ENCODE measurements around the gene TGFBR3. TPM values are rescaled to one million over a fixed set of nuclear protein-coding genes. Genes with fewer than 3 reads are reported as not detected.

Gene TGFBR3
- total RNA-seq, 1 experiment from 2014 or later, result 12.2 TPM

DNA sequence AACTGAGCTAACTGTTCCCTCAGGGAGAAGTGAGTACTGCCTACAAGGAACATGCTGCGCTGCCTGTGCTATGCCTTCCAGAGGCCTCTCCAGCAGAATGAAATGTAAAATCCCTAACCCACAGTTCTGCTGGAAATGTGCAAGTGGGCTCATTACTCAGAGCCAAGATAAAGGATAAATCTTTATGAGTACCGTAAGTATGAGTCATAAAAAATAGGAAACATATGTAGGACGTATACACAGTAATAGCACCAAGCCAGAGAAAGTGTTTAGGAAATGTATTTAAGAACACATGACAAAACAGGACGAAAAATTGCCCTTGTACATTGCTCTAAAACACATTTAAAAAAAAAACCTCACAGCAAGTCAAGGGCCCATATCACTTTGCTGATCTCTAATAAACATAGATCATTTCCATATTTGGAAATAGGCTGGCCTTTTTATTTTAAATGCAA, 104.6 kb downstream of the TGFBR3 start:
- no TSS peak for BruUV-seq (replicated peaks)
- no peaks in the 10 kb centered on the region for H3K36me3 Mint-ChIP-seq (ENCODE audit: insufficient read depth, unreplicated experiment)
- H3K4me1 Mint-ChIP-seq (ENCODE audit: low read depth, unreplicated experiment), result no peaks in the 10 kb centered on the region
- Histone ChIP-seq H3K9me3 (no peaks in the 10 kb centered on the region), H3K4me1 (no peaks in the 10 kb centered on the region), H3K36me3 (ENCODE audit: control insufficient read depth, insufficient read depth, low read length) (no peaks in the 10 kb centered on the region; the same call in 1 of the 2 replicates), H3K4me3 (ENCODE audit: low read depth, low read length) (no peak overlapping the region), H3K27me3 (replicated peaks; ENCODE audit: control insufficient read depth, insufficient read depth, low read length) (no peaks in the 10 kb centered on the region)
- ChIA-PET CTCF (no interaction called here), POLR2A (no interaction called here)
- no peaks in the 10 kb centered on the region for H3K27me3 Mint-ChIP-seq (ENCODE audit: insufficient read depth, unreplicated experiment)
- TF ChIP-seq, protein P1, sequence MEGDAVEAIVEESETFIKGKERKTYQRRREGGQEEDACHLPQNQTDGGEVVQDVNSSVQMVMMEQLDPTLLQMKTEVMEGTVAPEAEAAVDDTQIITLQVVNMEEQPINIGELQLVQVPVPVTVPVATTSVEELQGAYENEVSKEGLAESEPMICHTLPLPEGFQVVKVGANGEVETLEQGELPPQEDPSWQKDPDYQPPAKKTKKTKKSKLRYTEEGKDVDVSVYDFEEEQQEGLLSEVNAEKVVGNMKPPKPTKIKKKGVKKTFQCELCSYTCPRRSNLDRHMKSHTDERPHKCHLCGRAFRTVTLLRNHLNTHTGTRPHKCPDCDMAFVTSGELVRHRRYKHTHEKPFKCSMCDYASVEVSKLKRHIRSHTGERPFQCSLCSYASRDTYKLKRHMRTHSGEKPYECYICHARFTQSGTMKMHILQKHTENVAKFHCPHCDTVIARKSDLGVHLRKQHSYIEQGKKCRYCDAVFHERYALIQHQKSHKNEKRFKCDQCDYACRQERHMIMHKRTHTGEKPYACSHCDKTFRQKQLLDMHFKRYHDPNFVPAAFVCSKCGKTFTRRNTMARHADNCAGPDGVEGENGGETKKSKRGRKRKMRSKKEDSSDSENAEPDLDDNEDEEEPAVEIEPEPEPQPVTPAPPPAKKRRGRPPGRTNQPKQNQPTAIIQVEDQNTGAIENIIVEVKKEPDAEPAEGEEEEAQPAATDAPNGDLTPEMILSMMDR (IDR thresholded peaks at IDR 0.05; ENCODE audit: insufficient read depth in 1 of 2, low read depth in 1 of 2, low read length in 1 of 2, severe bottlenecking in 1 of 2, unreplicated experiment in 1 of 2), result no peak
- no peak for DNase-seq
- no peak overlapping the region for H3K27ac Mint-ChIP-seq (ENCODE audit: unreplicated experiment)
- H3K9me3 Mint-ChIP-seq (ENCODE audit: unreplicated experiment), result no peaks in the 10 kb centered on the region
- intact Hi-C loops (cut with micrococcal nuclease; ENCODE audit: unreplicated experiment), result no loop called here
- no peak overlapping the region for H3K4me3 Mint-ChIP-seq (ENCODE audit: unreplicated experiment)

DNA sequence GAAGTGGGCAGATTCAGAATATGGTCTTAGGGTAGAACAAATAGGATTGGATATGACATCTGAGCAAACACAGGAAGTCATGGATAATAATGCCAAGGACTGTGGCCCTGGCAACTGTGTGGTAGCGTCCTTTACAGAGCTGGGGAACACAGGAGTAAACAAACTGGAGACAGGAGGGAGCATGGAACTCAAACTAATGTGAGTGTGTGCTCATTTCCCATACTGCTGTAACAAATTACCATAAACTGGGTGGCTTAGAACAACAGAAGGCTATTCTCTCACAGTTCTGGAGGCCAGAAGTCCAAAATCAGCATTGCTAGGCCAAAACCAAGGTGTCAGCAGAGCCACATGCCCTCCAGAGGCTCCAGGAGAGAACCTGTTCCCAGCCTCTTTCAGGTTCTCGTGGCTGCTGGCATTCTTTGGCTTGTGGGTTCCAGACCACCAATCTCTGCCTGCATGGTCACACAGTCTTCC, 106.4 kb downstream of the TGFBR3 start:
- ChIA-PET POLR2A (no interaction called here), CTCF (no interaction called here)
- H3K4me1 Mint-ChIP-seq (ENCODE audit: low read depth, unreplicated experiment), result peaks cover 7% of the 10 kb centered on the region
- no peaks in the 10 kb centered on the region for H3K4me1 ChIP-seq
- TF ChIP-seq, protein P1 (IDR thresholded peaks at IDR 0.05; ENCODE audit: insufficient read depth in 1 of 2, low read depth in 1 of 2, low read length in 1 of 2, severe bottlenecking in 1 of 2, unreplicated experiment in 1 of 2), result no peak
- no peak overlapping the region for H3K4me3 Mint-ChIP-seq (ENCODE audit: unreplicated experiment)
- H3K9me3 ChIP-seq, result no peaks in the 10 kb centered on the region
- no peak for DNase-seq
- peaks cover 8% of the 10 kb centered on the region for H3K9me3 Mint-ChIP-seq (ENCODE audit: unreplicated experiment)
- no peak overlapping the region for H3K27ac Mint-ChIP-seq (ENCODE audit: unreplicated experiment)
- no peaks in the 10 kb centered on the region for H3K27me3 ChIP-seq (replicated peaks; ENCODE audit: control insufficient read depth, insufficient read depth, low read length)
- no peaks in the 10 kb centered on the region for H3K36me3 Mint-ChIP-seq (ENCODE audit: insufficient read depth, unreplicated experiment)
- H3K36me3 ChIP-seq (ENCODE audit: control insufficient read depth, insufficient read depth, low read length), result no peaks in the 10 kb centered on the region; the same call in 1 of the 2 replicates
- H3K27me3 Mint-ChIP-seq (ENCODE audit: insufficient read depth, unreplicated experiment), result no peaks in the 10 kb centered on the region
- no TSS peak for BruUV-seq (replicated peaks)
- no peak overlapping the region for H3K4me3 ChIP-seq (ENCODE audit: low read depth, low read length)
- intact Hi-C loops (cut with micrococcal nuclease; ENCODE audit: unreplicated experiment), result no loop called here

DNA sequence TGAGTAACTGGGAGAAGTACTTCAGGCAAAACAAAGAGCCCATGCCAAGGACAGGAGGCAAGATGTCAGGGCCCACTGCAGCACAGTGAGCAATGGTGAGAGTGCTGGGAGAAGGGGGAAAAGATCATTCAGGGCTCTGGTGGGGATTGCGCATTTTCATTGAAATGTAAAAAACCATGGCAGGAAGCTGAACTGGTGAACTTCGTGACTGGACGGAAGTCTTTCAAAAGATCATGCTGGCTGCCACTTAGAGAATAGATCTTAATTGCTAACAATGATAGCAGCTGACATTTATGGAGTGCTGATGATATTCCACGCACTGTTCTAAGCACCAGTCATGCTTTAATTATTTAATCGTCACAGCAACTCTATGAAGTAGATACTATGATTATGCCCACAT, 107.0 kb downstream of the TGFBR3 start:
- Mint-ChIP-seq H3K27me3 (ENCODE audit: insufficient read depth, unreplicated experiment) (no peaks in the 10 kb centered on the region), H3K9me3 (ENCODE audit: unreplicated experiment) (peaks cover 8% of the 10 kb centered on the region), H3K4me1 (ENCODE audit: low read depth, unreplicated experiment) (peaks cover 7% of the 10 kb centered on the region), H3K36me3 (ENCODE audit: insufficient read depth, unreplicated experiment) (no peaks in the 10 kb centered on the region), H3K4me3 (ENCODE audit: unreplicated experiment) (no peak overlapping the region), H3K27ac (ENCODE audit: unreplicated experiment) (no peak overlapping the region)
- TF ChIP-seq, protein P1 (IDR thresholded peaks at IDR 0.05; ENCODE audit: insufficient read depth in 1 of 2, low read depth in 1 of 2, low read length in 1 of 2, severe bottlenecking in 1 of 2, unreplicated experiment in 1 of 2), result no peak
- Histone ChIP-seq H3K4me1 (no peaks in the 10 kb centered on the region), H3K4me3 (ENCODE audit: low read depth, low read length) (no peak overlapping the region), H3K27me3 (replicated peaks; ENCODE audit: control insufficient read depth, insufficient read depth, low read length) (no peaks in the 10 kb centered on the region), H3K9me3 (no peaks in the 10 kb centered on the region), H3K36me3 (ENCODE audit: control insufficient read depth, insufficient read depth, low read length) (no peaks in the 10 kb centered on the region; the same call in 1 of the 2 replicates)
- no TSS peak for BruUV-seq (replicated peaks)
- ChIA-PET POLR2A (no interaction called here), CTCF (no interaction called here)
- DNase-seq, result no peak
- intact Hi-C loops (cut with micrococcal nuclease; ENCODE audit: unreplicated experiment), result no loop called here
